Osteocyte (in vitro differentiated cells): ENCODE measurements around the gene OST4. TPM values are rescaled to one million over a fixed set of nuclear protein-coding genes. Genes with fewer than 3 reads are reported as not detected.

Experiments used
- DNase-seq: peaks from one replicate; pipeline ENCODE4 v3.0.0; 2021; ENCODE audit warnings: mixed read lengths; ENCODE audit not compliant: unreplicated experiment; ENCODE audit errors: extremely low spot score
- H3K27ac Mint-ChIP-seq: one replicate; pipeline ENCODE4 v1.8.0; 2021; ENCODE audit warnings: mild to moderate bottlenecking, mixed read lengths; ENCODE audit not compliant: unreplicated experiment
- H3K27me3 Mint-ChIP-seq: one replicate; pipeline ENCODE4 v1.8.0; 2021; ENCODE audit warnings: mixed read lengths; ENCODE audit not compliant: unreplicated experiment
- H3K36me3 Mint-ChIP-seq: one replicate; pipeline ENCODE4 v1.8.0; 2021; ENCODE audit warnings: mixed read lengths; ENCODE audit not compliant: unreplicated experiment
- H3K4me1 Mint-ChIP-seq: one replicate; pipeline ENCODE4 v1.8.0; 2021; ENCODE audit warnings: mixed read lengths; ENCODE audit not compliant: unreplicated experiment
- H3K4me3 Mint-ChIP-seq: one replicate; pipeline ENCODE4 v1.8.0; 2021; ENCODE audit warnings: mild to moderate bottlenecking, moderate library complexity, mixed read lengths; ENCODE audit not compliant: unreplicated experiment
- H3K9me3 Mint-ChIP-seq: one replicate; pipeline ENCODE4 v1.8.0; 2021; ENCODE audit warnings: mixed read lengths; ENCODE audit not compliant: unreplicated experiment
- CTCF ChIP-seq: fragments of 200-600 bp; sonication (generic); IDR thresholded peaks from 2 replicates; pipeline ENCODE4 v1.5.0; 2021; ENCODE audit warnings: antibody characterized with exemption, mild to moderate bottlenecking, moderate library complexity
- total RNA-seq: library from RNA; stranded (reverse); gene quantifications from 2 replicates; pipeline ENCODE4 v1.2.1, GENCODE V29; 2021

OST4 gene
- total RNA-seq, 1 donor from 2014 or later, result 380 TPM

- DNase-seq, result no peak
- Mint-ChIP-seq H3K36me3 (peaks cover 10% of the 10 kb centered on the region), H3K4me1 (peaks cover 15% of the 10 kb centered on the region), H3K27ac (no peak overlapping the region), H3K27me3 (no peaks in the 10 kb centered on the region), H3K4me3 (no peak overlapping the region), H3K9me3 (no peaks in the 10 kb centered on the region)
- TF ChIP-seq CTCF, result no peak
These were observed 44.2 kb downstream of the OST4 start for GRCh38 chr2:27027211-27027651.

DNA sequence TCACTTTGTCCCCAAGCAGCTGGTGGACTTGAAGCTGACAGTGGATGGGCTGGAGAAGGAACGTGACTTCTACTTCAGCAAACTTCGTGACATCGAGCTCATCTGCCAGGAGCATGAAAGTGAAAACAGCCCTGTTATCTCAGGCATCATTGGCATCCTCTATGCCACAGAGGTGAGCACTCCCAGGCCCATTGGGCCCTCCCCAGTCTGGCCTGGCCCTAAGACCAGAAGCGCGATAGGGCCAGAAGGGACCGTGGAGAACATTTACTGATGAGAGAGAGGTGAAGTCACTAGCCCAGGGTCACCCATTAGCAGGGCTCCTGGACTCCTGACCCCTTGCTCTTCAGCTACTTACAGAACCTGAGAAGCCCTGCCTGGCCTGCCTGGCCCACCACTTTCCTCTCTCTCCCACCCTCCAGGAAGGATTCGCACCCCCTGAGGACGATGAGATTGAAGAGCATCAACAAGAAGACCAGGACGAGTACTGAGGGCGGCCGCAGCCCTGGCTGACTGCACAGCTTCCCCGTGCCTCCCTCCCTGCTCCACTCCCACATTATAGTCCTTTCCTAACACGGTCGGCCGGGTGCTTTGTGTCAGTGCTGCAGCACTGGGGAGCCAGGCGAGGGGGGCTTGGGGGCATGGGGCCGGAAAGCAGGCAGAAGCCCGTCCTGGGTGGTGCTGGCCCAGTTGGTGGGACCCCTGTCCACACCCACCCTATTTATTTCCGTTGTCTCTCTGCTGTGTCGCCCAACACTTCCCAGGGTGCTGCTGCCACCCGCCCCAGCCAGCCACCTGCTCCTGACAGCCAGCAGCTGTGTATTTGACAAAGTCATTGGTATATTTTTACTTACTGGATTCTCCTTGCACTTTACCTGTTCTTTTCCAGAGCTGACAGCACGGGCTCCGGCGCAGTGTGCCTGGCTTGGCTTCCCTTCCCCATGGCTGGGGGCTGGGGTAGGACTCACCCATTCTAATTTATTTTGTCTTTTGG, 45.3 kb downstream of the OST4 start:
- Mint-ChIP-seq H3K27ac (no peak overlapping the region), H3K27me3 (no peaks in the 10 kb centered on the region), H3K9me3 (no peaks in the 10 kb centered on the region), H3K36me3 (peaks cover 10% of the 10 kb centered on the region), H3K4me3 (no peak overlapping the region), H3K4me1 (peaks cover 6% of the 10 kb centered on the region)
- no peak for DNase-seq
- TF ChIP-seq CTCF, result no peak

DNA sequence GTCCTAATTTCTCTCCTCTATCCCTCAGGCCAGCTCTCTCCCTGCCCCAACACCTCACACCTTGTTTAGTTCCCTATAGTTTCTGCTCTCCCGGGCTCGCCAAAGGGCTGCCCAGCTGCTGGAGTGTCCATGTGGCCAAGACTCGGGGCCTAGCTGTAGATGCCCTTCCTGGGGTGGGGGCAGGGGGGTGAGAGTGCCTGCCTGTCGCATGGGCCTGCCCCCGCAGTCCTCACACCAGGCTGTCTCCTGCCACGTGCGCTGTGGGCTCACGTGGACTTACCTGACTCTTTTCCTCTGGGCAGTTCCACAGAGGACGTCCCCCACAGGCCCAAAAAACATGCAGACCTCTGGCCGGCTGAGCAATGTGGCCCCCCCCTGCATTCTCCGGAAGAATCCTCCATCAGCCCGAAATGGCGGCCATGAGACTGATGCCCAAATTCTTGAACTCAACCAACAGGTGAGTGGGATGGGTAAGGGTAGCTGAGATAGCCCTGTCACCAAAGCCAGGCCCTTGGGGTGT, 46.1 kb downstream of the OST4 start:
- H3K4me3 Mint-ChIP-seq, result no peak overlapping the region
- no peak for TF ChIP-seq CTCF
- peaks cover 10% of the 10 kb centered on the region for H3K36me3 Mint-ChIP-seq
- no peaks in the 10 kb centered on the region for H3K9me3 Mint-ChIP-seq
- no peak overlapping the region for H3K27ac Mint-ChIP-seq
- H3K4me1 Mint-ChIP-seq, result peaks cover 5% of the 10 kb centered on the region
- no peak for DNase-seq
- no peaks in the 10 kb centered on the region for H3K27me3 Mint-ChIP-seq

DNA sequence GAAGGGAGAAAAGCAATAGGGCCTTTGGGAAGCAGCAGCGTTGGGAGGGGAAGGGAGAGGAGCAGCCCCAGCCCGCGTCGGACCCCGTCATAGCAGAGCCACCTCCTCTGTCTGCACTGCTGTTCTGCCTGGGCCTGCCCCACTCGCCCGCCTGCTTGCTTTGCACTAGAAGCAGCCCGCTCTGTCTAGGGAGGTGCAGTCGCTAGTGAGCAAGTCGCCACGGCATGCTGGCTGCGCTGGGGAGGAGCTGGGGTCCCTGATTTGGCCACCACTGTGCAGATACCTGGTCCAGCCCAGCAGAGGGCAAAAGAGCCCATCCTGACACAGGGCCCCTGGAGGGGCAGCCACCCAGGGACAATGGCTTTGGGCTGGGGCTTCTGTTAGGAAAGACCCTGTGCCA, 46.6 kb downstream of the OST4 start:
- Mint-ChIP-seq H3K4me1 (peaks cover 7% of the 10 kb centered on the region), H3K4me3 (no peak overlapping the region), H3K27ac (no peak overlapping the region), H3K36me3 (peaks cover 10% of the 10 kb centered on the region), H3K9me3 (no peaks in the 10 kb centered on the region), H3K27me3 (no peaks in the 10 kb centered on the region)
- DNase-seq, result no peak
- no peak for TF ChIP-seq CTCF

- Mint-ChIP-seq H3K27ac (no peak overlapping the region), H3K27me3 (no peaks in the 10 kb centered on the region), H3K36me3 (peaks cover 10% of the 10 kb centered on the region), H3K4me1 (peaks cover 9% of the 10 kb centered on the region), H3K9me3 (no peaks in the 10 kb centered on the region), H3K4me3 (no peak overlapping the region)
- no peak for TF ChIP-seq CTCF
- no peak for DNase-seq
These were observed 47.3 kb downstream of the OST4 start for GRCh38 chr2:27024188-27024587.
